CD4-positive, alpha-beta T cell (primary cell): ENCODE measurements around the gene CREB1. TPM values are rescaled to one million over a fixed set of nuclear protein-coding genes. Genes with fewer than 3 reads are reported as not detected.

Source experiments
- ATAC-seq: fragments of 200-7000 bp; cut with Tn5 transposase; one replicate; pipeline ENCODE4 v1.10.0; 2022; ENCODE audit warnings: mild to moderate bottlenecking; ENCODE audit not compliant: poor library complexity
- CTCF ChIA-PET: fragments of 350-600 bp; sonication (Branson Sonifier 250); formaldehyde crosslinking; loops from one replicate; lab custom pipeline; 2021; ENCODE audit warnings: antibody characterized with exemption, inconsistent platforms; lab: Charles Lee
- POLR2A ChIA-PET: fragments of 350-600 bp; sonication (Branson Sonifier 250); formaldehyde crosslinking; loops from one replicate; lab custom pipeline; 2021; ENCODE audit warnings: antibody characterized with exemption, inconsistent platforms; lab: Charles Lee
- DNase-seq, 14 experiments: peaks; one replicate each; pipeline ENCODE4 v3.0.0-alpha.2; 2013 to 2020; ENCODE audit warnings: mixed read lengths in 2 of 14
- H3K27ac ChIP-seq, 2 donors: one replicate each; pipeline versions ENCODE4 v1.5.1 to v1.7.0; 2013; ENCODE audit warnings: low read length in 2 of 2, low read depth in 1 of 2, mild to moderate bottlenecking in 1 of 2
- H3K27me3 ChIP-seq, 2 experiments: 1 replicate in 1 of 2; 2 replicates in 1 of 2; pipeline versions ENCODE4 v1.6.1 to v1.7.0; 2013; ENCODE audit warnings: low read length in 2 of 2, control low read depth in 1 of 2, mild to moderate bottlenecking in 1 of 2, moderate library complexity in 1 of 2; ENCODE audit not compliant: insufficient read depth in 2 of 2, control insufficient read depth in 1 of 2
- H3K36me3 ChIP-seq: one replicate; pipeline ENCODE4 v1.6.1; 2013; ENCODE audit warnings: low read length, control low read depth; ENCODE audit not compliant: insufficient read depth
- H3K4me1 ChIP-seq: one replicate; pipeline ENCODE4 v1.6.1; 2013; ENCODE audit warnings: low read length, control low read depth; ENCODE audit not compliant: insufficient read depth
- H3K4me3 ChIP-seq: one replicate; pipeline ENCODE4 v1.5.1; 2013; ENCODE audit warnings: mild to moderate bottlenecking, low read length, moderate library complexity
- H3K9me3 ChIP-seq, 2 experiments: 1 replicate in 1 of 2; 2 replicates in 1 of 2; pipeline versions ENCODE4 v1.6.1 to v1.7.0; 2013; ENCODE audit warnings: low read length in 2 of 2, mild to moderate bottlenecking in 2 of 2, control low read depth in 1 of 2, moderate library complexity in 1 of 2; ENCODE audit not compliant: control insufficient read depth in 1 of 2, insufficient read depth in 1 of 2
- H3K27ac Mint-ChIP-seq: one replicate; pipeline ENCODE4 v1.8.0; 2020; ENCODE audit warnings: mixed read lengths
- H3K27me3 Mint-ChIP-seq: one replicate; pipeline ENCODE4 v1.8.0; 2021; ENCODE audit warnings: mixed read lengths
- H3K36me3 Mint-ChIP-seq: one replicate; pipeline ENCODE4 v1.8.0; 2021; ENCODE audit warnings: low read depth, mixed read lengths
- H3K4me1 Mint-ChIP-seq: one replicate; pipeline ENCODE4 v1.8.0; 2021; ENCODE audit warnings: low read depth, mixed read lengths
- H3K4me3 Mint-ChIP-seq: one replicate; pipeline ENCODE4 v1.8.0; 2020; ENCODE audit warnings: mild to moderate bottlenecking, mixed read lengths
- H3K9me3 Mint-ChIP-seq: one replicate; pipeline ENCODE4 v1.8.0; 2020; ENCODE audit warnings: mixed read lengths
- CTCF ChIP-seq: fragments of 200-600 bp; IDR thresholded peaks from one replicate; pipeline ENCODE4 v1.8.0; 2022; ENCODE audit warnings: antibody characterized with exemption, mild to moderate bottlenecking
- intact Hi-C, 2 experiments: fragments of 100-400 bp; cut with DNase I in 1 of 2; cut with micrococcal nuclease in 1 of 2; formaldehyde crosslinking; loops; one replicate each; pipeline versions ENCODE4 v1.15.1 to v1.9.0; 2023 to 2025; cut with DNase I, micrococcal nuclease
- total RNA-seq, 174 experiments: library from RNA in 2 of 174; stranded (reverse) in 2 of 174; gene quantifications; one replicate each; pipeline ENCODE4 v1.2.3 and lab custom pipeline; 2021 to 2026

Gene CREB1
- total RNA-seq, 2 experiments from 2014 or later = 62.5 to 67.1 TPM

- Mint-ChIP-seq H3K4me3 (peak overlapping the region; percentile 92), H3K9me3 (no peaks in the 10 kb centered on the region), H3K4me1 (peaks cover 71% of the 10 kb centered on the region), H3K27me3 (no peaks in the 10 kb centered on the region), H3K36me3 (peaks cover 35% of the 10 kb centered on the region), H3K27ac (peak overlapping the region; percentile 97)
- no peaks in the 10 kb centered on the region for H3K9me3 ChIP-seq
- peak overlapping the region; percentile 82 for H3K4me3 ChIP-seq
- no peaks in the 10 kb centered on the region for H3K36me3 ChIP-seq
- H3K4me1 ChIP-seq = peaks cover 47% of the 10 kb centered on the region
- POLR2A ChIA-PET = interaction anchor here (0.5 to 6.5 kb wide), 35 partner anchors 8 to 1445 kb away, joined by 3 to 194 read pairs (median 9); partner anchors contain the start of genes CCNYL1, FASTKD2, INO80D and KLF7
- intact Hi-C loops = loop anchor here (2.0 to 5.0 kb wide), 6 partner anchors 36 to 764 kb away; partner anchors contain the start of genes CCNYL1 (in 2 of the 2), FASTKD2 (in 1 of the 2), IDH1 (in 1 of the 2) and MDH1B (in 1 of the 2)
- H3K27me3 ChIP-seq = no peaks in the 10 kb centered on the region
- CTCF ChIA-PET = interaction anchor here (1.0 to 2.6 kb wide), 4 partner anchors 8 to 94 kb away, joined by 3 to 20 read pairs (median 3); partner anchors contain the start of gene METTL21A
- ATAC-seq (no peak), DNase-seq (peak in 4 of 14 experiments; percentile 24 to 37 (median 30))
- H3K27ac ChIP-seq = peak overlapping the region; percentile 91 to 94
- TF ChIP-seq CTCF = no peak
Observed at GRCh38 chr2:207531032-207531952, 1.5 kb downstream of the CREB1 start.

DNA sequence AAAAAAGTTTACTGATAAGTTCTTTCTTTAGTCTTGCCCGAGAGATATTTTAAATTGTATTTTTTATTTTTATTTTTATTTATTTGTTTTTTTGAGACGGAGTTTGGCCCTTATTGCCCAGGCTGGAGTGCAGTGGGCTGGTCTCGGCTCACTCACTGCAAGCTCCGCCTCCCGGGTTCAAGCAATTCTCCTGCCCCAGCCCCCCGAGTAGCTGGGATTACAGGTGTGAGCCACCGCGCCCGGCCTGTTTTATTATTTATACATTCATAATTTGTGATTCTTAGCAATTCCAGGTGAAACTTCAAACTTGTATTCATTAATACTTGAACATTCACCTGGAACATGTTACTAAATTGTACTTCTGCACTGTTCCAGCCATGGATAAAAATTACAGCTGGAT, 2.9 kb downstream of the CREB1 start:
- H3K27me3 ChIP-seq = no peaks in the 10 kb centered on the region
- H3K9me3 Mint-ChIP-seq = no peaks in the 10 kb centered on the region
- no peak for DNase-seq
- ChIA-PET CTCF (interaction anchor here (0.9 to 1.5 kb wide), 3 partner anchors 15 to 92 kb away, joined by 3 to 4 read pairs (median 4); partner anchors contain the start of gene METTL21A), POLR2A (interaction anchor here (1.2 to 6.5 kb wide), 4 partner anchors 16 to 368 kb away, joined by 4 to 194 read pairs (median 37); partner anchors contain the start of genes KLF7 and METTL21A)
- peak overlapping the region; percentile 92 for H3K4me3 Mint-ChIP-seq
- no peak for TF ChIP-seq CTCF
- H3K27me3 Mint-ChIP-seq = no peaks in the 10 kb centered on the region
- H3K9me3 ChIP-seq = no peaks in the 10 kb centered on the region
- peak overlapping the region; percentile 97 for H3K27ac Mint-ChIP-seq
- peak overlapping the region in 1 of 2 donors; percentile 91 for H3K27ac ChIP-seq
- intact Hi-C loops = loop anchor here (5.0 kb wide), 5 partner anchors 35 to 765 kb away; partner anchors contain the start of genes CCNYL1 (in 2 of the 2), FASTKD2 (in 1 of the 2), IDH1 (in 1 of the 2) and MDH1B (in 1 of the 2)
- H3K36me3 ChIP-seq = no peaks in the 10 kb centered on the region
- H3K4me3 ChIP-seq = no peak overlapping the region
- no peak for ATAC-seq
- H3K36me3 Mint-ChIP-seq = peaks cover 41% of the 10 kb centered on the region
- peaks cover 55% of the 10 kb centered on the region for H3K4me1 ChIP-seq
- peaks cover 63% of the 10 kb centered on the region for H3K4me1 Mint-ChIP-seq

GRCh38 chr2:207533461-207534008, 3.8 kb downstream of the CREB1 start:
- Mint-ChIP-seq H3K4me3 (peak overlapping the region; percentile 65), H3K27ac (peak overlapping the region; percentile 97), H3K36me3 (peaks cover 46% of the 10 kb centered on the region), H3K4me1 (peaks cover 63% of the 10 kb centered on the region), H3K9me3 (no peaks in the 10 kb centered on the region), H3K27me3 (no peaks in the 10 kb centered on the region)
- no peaks in the 10 kb centered on the region for H3K9me3 ChIP-seq
- H3K4me3 ChIP-seq = no peak overlapping the region
- no peak for TF ChIP-seq CTCF
- no peak for ATAC-seq
- no peaks in the 10 kb centered on the region for H3K27me3 ChIP-seq
- peaks cover 46% of the 10 kb centered on the region for H3K4me1 ChIP-seq
- intact Hi-C loops = loop anchor here (5.0 kb wide), 5 partner anchors 34 to 766 kb away; partner anchors contain the start of genes CCNYL1 (in 2 of the 2), FASTKD2 (in 1 of the 2), IDH1 (in 1 of the 2) and MDH1B (in 1 of the 2)
- DNase-seq = no peak
- CTCF ChIA-PET = interaction anchor here (0.9 to 3.1 kb wide), 5 partner anchors 16 to 92 kb away, joined by 3 to 11 read pairs (median 4); partner anchors contain the start of gene METTL21A
- H3K27ac ChIP-seq = peak overlapping the region; percentile 11 to 91
- POLR2A ChIA-PET = interaction anchor here (0.7 to 6.5 kb wide), 9 partner anchors 8 to 178 kb away, joined by 3 to 194 read pairs (median 4); partner anchors contain the start of genes CCNYL1 and METTL21A
- H3K36me3 ChIP-seq = peaks cover 3% of the 10 kb centered on the region
